K562 (cell line): Measurements from ENCODE around the gene WDR86. TPM values are rescaled to one million over a fixed set of nuclear protein-coding genes. Genes with fewer than 3 reads are reported as not detected.

Source experiments
- ATAC-seq: fragments of 200-7000 bp; cut with Tn5 transposase; 3 replicates; pipeline ENCODE4 v1.9.1; 2020; ENCODE audit warnings: moderate library complexity
- BruUV-seq: library from RNA; stranded (reverse); fragments of 400-500 nt; replicated peaks from 2 replicates; lab custom pipeline; 2021; lab: Mats Ljungman, UMichigan
- CTCF ChIA-PET: fragments of 300-600 bp; formaldehyde crosslinking; extraction: SDS; loops from one replicate; lab custom pipeline; 2021; ENCODE audit warnings: low intra/inter-chr PET ratio; lab: Yijun Ruan, JAX
- POLR2A ChIA-PET: fragments of 300-600, 350-650 bp; sonication (Branson Sonifier 250); formaldehyde crosslinking; extraction: SDS; loops from one replicate; lab custom pipeline; 2021; ENCODE audit warnings: antibody characterized with exemption, inconsistent platforms; lab: Yijun Ruan, JAX
- DNase-seq, 4 experiments: peaks; one replicate each; pipeline versions ENCODE4 v3.0.0 to v3.0.0-alpha.2; 2011 to 2018; ENCODE audit warnings: low spot score in 3 of 4, mixed read lengths in 3 of 4; ENCODE audit errors: extremely low read depth in 1 of 4
- FAIRE-seq: peaks from 2 replicates; lab custom pipeline; 2011; peaks lifted over from hg19 to GRCh38; lab: Jason Lieb, UNC
- H2AFZ ChIP-seq: 2 replicates; pipeline ENCODE4 v1.6.0; 2011; ENCODE audit warnings: low read depth, low read length, control low read depth, inconsistent platforms
- H3K27ac ChIP-seq: fragments of 200-600 bp; 3 replicates; pipeline ENCODE4 v1.8.0; 2011; ENCODE audit warnings: low read depth, mild to moderate bottlenecking, control low read depth, inconsistent platforms, low read length, moderate library complexity, mixed read lengths; ENCODE audit errors: extremely low read depth
- H3K27me3 ChIP-seq, 2 experiments: fragments of 300-600 bp in 1 of 2; 2 replicates in 1 of 2; 3 replicates in 1 of 2; pipeline versions ENCODE4 v1.6.0 to v1.8.0; 2011; ENCODE audit warnings: inconsistent platforms in 2 of 2, low read length in 2 of 2, mild to moderate bottlenecking in 1 of 2, mixed read lengths in 1 of 2, moderate library complexity in 1 of 2; ENCODE audit not compliant: control insufficient read depth in 2 of 2, insufficient read depth in 2 of 2
- H3K36me3 ChIP-seq: fragments of 300-600 bp; 3 replicates; pipeline ENCODE4 v1.8.0; 2011; ENCODE audit warnings: mild to moderate bottlenecking, low read length, inconsistent platforms; ENCODE audit not compliant: control insufficient read depth, insufficient read depth
- H3K4me1 ChIP-seq, 2 experiments: fragments of 200-600 bp in 1 of 2; replicated peaks in 1 of 2; 2 replicates in 1 of 2; 3 replicates in 1 of 2; pipeline versions ENCODE4 v1.5.1 to v1.8.0; 2011; ENCODE audit warnings: inconsistent platforms in 2 of 2, low read length in 2 of 2, mild to moderate bottlenecking in 1 of 2, mixed read lengths in 1 of 2, moderate library complexity in 1 of 2; ENCODE audit not compliant: control insufficient read depth in 2 of 2, insufficient read depth in 2 of 2
- H3K4me2 ChIP-seq: 2 replicates; pipeline ENCODE4 v1.6.1; 2011; ENCODE audit warnings: low read length, control low read depth, inconsistent platforms, mixed read lengths; ENCODE audit not compliant: insufficient read depth
- H3K4me3 ChIP-seq: fragments of 200-600 bp; sonication (generic), shearing (Covaris generic); 2 replicates; pipeline ENCODE4 v1.5.1; 2016; ENCODE audit warnings: control low read depth, inconsistent platforms
- H3K79me2 ChIP-seq: fragments of 200-600 bp; 3 replicates; pipeline ENCODE4 v1.8.0; 2011; ENCODE audit warnings: low read length, inconsistent platforms; ENCODE audit not compliant: control insufficient read depth, insufficient read depth
- H3K9ac ChIP-seq, 2 experiments: 2 replicates each; pipeline versions ENCODE4 v1.6.0 to v1.6.1; 2011; ENCODE audit warnings: low read depth in 2 of 2, low read length in 2 of 2, control low read depth in 1 of 2, inconsistent platforms in 1 of 2, mild to moderate bottlenecking in 1 of 2, mixed read lengths in 1 of 2; ENCODE audit not compliant: insufficient read depth in 1 of 2
- H3K9me1 ChIP-seq: one replicate; pipeline ENCODE4 v1.6.0; 2011; ENCODE audit warnings: inconsistent platforms, mild to moderate bottlenecking, low read length, moderate library complexity; ENCODE audit not compliant: control insufficient read depth, insufficient read depth
- H3K9me3 ChIP-seq: replicated peaks from 2 replicates; pipeline ENCODE4 v1.5.1; 2011; ENCODE audit warnings: low read depth, low read length, inconsistent platforms; ENCODE audit not compliant: control insufficient read depth, insufficient read depth
- H4K20me1 ChIP-seq: replicated peaks from 2 replicates; pipeline ENCODE4 v1.6.1; 2011; ENCODE audit warnings: low read length, inconsistent platforms, mixed read lengths; ENCODE audit not compliant: control insufficient read depth, insufficient read depth
- MAFG ChIP-seq: fragments of 450-650 bp; conservative IDR thresholded peaks from 2 replicates; pipeline ENCODE4 v1.6.1; 2016; ENCODE audit warnings: missing genetic modification characterization, missing compliant biosample characterization
- MCM5 ChIP-seq: fragments of 450-650 bp; IDR thresholded peaks from 2 replicates; pipeline ENCODE4 v1.6.1; 2016; ENCODE audit warnings: low read depth
- MED1 ChIP-seq: sonication (generic); formaldehyde crosslinking; IDR thresholded peaks from 2 replicates; pipeline ENCODE4 v1.8.1; 2023; ENCODE audit warnings: missing genetic modification reagents, borderline replicate concordance
- NBN ChIP-seq: fragments of 450-650 bp; IDR thresholded peaks from 2 replicates; pipeline ENCODE4 v1.6.1; 2016; ENCODE audit warnings: low read depth, mild to moderate bottlenecking
- NFIC ChIP-seq: fragments of 450-650 bp; IDR thresholded peaks from 2 replicates; pipeline ENCODE4 v1.6.1; 2017; ENCODE audit warnings: mild to moderate bottlenecking, inconsistent platforms
- RFX7 ChIP-seq: fragments of 250-450 bp; sonication (Bioruptor Pico); IDR thresholded peaks from 2 replicates; pipeline ENCODE4 v1.5.1; 2021; ENCODE audit warnings: mild to moderate bottlenecking
- ZFP1 ChIP-seq: fragments of 450-650 bp; formaldehyde crosslinking; IDR thresholded peaks from 2 replicates; pipeline ENCODE4 v1.4.0; 2020; ENCODE audit warnings: mild to moderate bottlenecking, mixed read lengths
- ZNF175 ChIP-seq: fragments of 200-800 bp; sonication (Bioruptor generic); IDR thresholded peaks from 2 replicates; pipeline ENCODE4 v1.6.1; 2016; ENCODE audit warnings: low read depth, mild to moderate bottlenecking, missing genetic modification characterization, missing compliant biosample characterization
- WGBS: fragments of 100-300 bp; shearing (Covaris generic); methylation state at CpG from one replicate; pipeline ENCODE4 v1.1.6; 2016; ENCODE audit warnings: low coverage, mixed read lengths; ENCODE audit not compliant: insufficient coverage; ENCODE audit errors: missing lambda C conversion rate; 5-methylcytosine and 5-hydroxymethylcytosine counted together
- in situ Hi-C: fragments of 300-500 bp; cut with MboI; formaldehyde crosslinking; loops from 4 replicates; pipeline ENCODE4 v1.15.0; 2018; ENCODE audit warnings: inconsistent platforms, mixed read lengths
- intact Hi-C: fragments of 100-400 bp; cut with micrococcal nuclease; formaldehyde crosslinking; loops from 2 replicates; pipeline ENCODE4 v1.14.2; 2022
- polyA plus RNA-seq, 8 experiments: library from polyadenylated mRNA; depleted of rRNA in 4 of 8; stranded (reverse) in 5 of 8; unstranded in 3 of 8; fragments of >200 nt; fragmentation: Nextera tagmentation in 2 of 8; fragmentation: Illumina TruSeq in 1 of 8; extraction: Ambion mirVana in 2 of 8; extraction: Trizol in 1 of 8; gene quantifications; 2 replicates each; pipeline versions ENCODE4 v1.2.1 to v1.2.3, GENCODE V29; 2011 to 2014; ENCODE audit warnings: inconsistent platforms in 1 of 8, missing spikeins in 1 of 8
- total RNA-seq, 7 experiments: library from RNA; depleted of rRNA in 6 of 7; stranded (reverse); fragments of >200 nt in 6 of 7; fragmentation: Illumina TruSeq in 2 of 7; extraction: Trizol in 2 of 7; gene quantifications; 2 replicates each; pipeline versions ENCODE4 v1.2.1 to v1.2.3, GENCODE V29; 2011 to 2021; ENCODE audit warnings: low replicate concordance in 1 of 7

The WDR86 gene
- total and polyA plus RNA-seq, 9 of the 15 experiments (the other 6 are each of a cell fraction or from before 2014, with no cell fraction given), result 0.24 TPM; not detected in 8

DNA sequence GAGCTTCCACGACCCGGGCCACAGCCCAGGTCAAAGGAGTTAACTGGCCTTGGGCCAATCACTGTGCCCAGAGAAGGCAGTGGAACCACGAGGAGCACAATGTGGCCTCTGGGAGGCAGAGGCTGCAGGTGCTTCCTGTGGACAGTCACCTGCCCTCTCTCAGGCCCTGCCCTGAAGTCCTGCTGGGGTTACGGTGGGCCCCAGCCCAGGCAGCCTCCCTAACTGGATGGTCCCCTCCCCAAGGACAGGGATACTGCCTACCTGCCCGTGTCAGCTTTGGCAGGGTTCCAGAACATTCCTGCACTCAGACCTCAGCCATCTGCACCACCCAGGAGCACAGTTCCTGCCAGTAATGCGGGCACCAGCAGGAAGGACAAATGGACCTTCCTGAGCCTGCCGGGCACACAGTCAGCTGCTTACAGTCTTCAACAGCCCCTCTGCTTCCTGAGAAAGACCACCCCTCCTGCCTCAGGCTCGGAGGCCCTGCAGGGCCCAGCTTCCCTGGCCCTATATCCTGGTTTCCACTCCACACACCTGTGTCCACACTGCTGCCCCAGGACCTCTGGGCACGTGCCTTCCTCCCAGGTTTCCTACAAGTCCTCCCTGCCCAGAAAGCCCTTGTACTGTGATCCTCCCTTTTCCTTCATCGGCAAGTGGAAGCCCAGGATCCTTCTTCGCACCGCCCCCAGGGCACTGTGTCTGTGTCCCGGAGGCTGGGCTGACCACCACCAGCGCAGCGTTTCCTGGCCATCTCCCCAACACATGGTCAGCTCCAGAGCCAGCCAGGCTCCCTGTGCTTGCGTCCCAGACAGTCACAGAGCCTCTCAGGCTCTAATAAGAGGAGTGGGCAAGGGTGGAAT lies 23.3 kb downstream of the WDR86 start:
- DNase-seq, result no peak
- H3K9me1 ChIP-seq, result no peaks in the 10 kb centered on the region
- H3K36me3 ChIP-seq, result no peaks in the 10 kb centered on the region
- H3K79me2 ChIP-seq, result no peaks in the 10 kb centered on the region
- no peak for TF ChIP-seq NBN
- TF ChIP-seq MED1 (CRISPR knock-in tag), result no peak
- no peak for TF ChIP-seq RFX7
- no peak for TF ChIP-seq ZNF175 (CRISPR knock-in tag)
- TF ChIP-seq MCM5, result no peak
- peak; percentile 70 for TF ChIP-seq NFIC
- TF ChIP-seq MAFG (tag), result no peak
- no peak for TF ChIP-seq ZFP1
- no peaks in the 10 kb centered on the region for H3K9me3 ChIP-seq
- H3K27me3 ChIP-seq, result peaks cover 15 to 90% of the 10 kb centered on the region in 2 experiments; a peak in 4 of 5 replicates
- intact Hi-C loops, result no loop called here
- POLR2A ChIA-PET, result no interaction called here
- H3K27ac ChIP-seq, result no peak overlapping the region
- no peak overlapping the region for H3K4me3 ChIP-seq
- H3K9ac ChIP-seq, result peak overlapping the region in 1 of 2 experiments; percentile 74; a peak in 2 of 4 replicates
- FAIRE-seq, result no peak
- H2AFZ ChIP-seq, result no peak overlapping the region
- no TSS peak for BruUV-seq
- CTCF ChIA-PET, result no interaction called here
- 0 out of 2 replicates have a peak, but pooled peaks cover 5% of the 10 kb centered on the region for H4K20me1 ChIP-seq
- H3K4me2 ChIP-seq, result no peak overlapping the region
- peaks cover 10 to 57% of the 10 kb centered on the region in 2 experiments; a peak in 3 of 5 replicates for H3K4me1 ChIP-seq
- 36% methylated on average over 16 of the region's 16 CpGs for WGBS
- no peak for ATAC-seq
- in situ Hi-C loops, result no loop called here
